ENCODE data around the gene NPEPPS.
"Not testable (repeated sequence)": the region's sequence is repeated elsewhere in the genome, so short reads cannot be mapped to it uniquely, and the experiment has no call there.

Gene NPEPPS

DNA sequence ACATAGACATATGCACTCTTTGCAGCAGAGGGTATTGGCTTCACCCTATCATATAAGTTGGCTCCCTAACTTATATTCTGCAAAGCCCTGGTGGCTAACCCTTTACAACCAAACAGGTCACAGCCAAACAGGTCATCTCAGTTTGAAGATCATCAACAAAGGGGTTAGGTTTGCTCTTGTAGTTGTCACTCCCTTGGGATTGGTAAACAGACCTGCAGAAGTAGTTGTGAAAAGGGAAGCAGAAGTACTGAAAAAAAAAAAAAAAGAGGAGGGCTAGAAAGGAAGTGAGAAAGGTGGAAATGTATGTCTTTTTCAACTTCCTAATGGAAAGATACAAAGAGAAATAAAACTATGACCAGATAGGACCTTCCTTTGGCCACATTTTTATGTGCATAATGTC is 8.6 kb upstream of the NPEPPS start:
- ATAC-seq (replicated peaks); H3K27me3 Mint-ChIP-seq; H3K4me3 Mint-ChIP-seq; H3K9me3 Mint-ChIP-seq; H3K27ac Mint-ChIP-seq; DNase-seq; H3K4me1 Mint-ChIP-seq (ENCODE audit: low read depth in 2 of 2); H3K36me3 Mint-ChIP-seq (ENCODE audit: insufficient read depth): not testable (repeated sequence)

DNA sequence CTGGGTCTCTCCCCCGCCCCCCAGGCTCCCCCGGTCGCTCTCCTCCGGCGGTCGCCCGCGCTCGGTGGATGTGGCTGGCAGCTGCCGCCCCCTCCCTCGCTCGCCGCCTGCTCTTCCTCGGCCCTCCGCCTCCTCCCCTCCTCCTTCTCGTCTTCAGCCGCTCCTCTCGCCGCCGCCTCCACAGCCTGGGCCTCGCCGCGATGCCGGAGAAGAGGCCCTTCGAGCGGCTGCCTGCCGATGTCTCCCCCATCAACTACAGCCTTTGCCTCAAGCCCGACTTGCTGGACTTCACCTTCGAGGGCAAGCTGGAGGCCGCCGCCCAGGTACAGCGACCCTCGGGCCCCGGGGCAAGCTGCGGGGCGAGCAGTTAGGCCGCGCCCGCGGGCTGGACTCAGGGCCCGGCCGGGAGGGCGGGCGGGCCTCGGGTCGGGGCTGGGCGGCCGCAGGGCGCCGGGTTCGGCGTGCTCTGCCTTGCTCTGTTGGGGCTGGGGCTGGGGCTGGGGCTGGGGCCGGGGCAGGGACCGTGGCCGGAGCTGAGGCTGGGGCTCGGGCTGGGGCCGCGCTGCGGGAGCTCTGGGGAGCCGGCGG is 419 bp downstream of the NPEPPS start:
- DNase-seq (peak in 2 of 3 experiments; percentile 7 to 29), ATAC-seq (replicated peaks) (peak; percentile 26)
- Mint-ChIP-seq H3K4me3 (peak overlapping the region; percentile 87 to 89), H3K27ac (peak overlapping the region in 1 of 2 donors; percentile 89), H3K4me1 (ENCODE audit: low read depth in 2 of 2) (peaks cover 4 to 19% of the 10 kb centered on the region in 2 donors)
- H3K27me3 Mint-ChIP-seq; H3K36me3 Mint-ChIP-seq (ENCODE audit: insufficient read depth); H3K9me3 Mint-ChIP-seq: not testable (repeated sequence)

DNA sequence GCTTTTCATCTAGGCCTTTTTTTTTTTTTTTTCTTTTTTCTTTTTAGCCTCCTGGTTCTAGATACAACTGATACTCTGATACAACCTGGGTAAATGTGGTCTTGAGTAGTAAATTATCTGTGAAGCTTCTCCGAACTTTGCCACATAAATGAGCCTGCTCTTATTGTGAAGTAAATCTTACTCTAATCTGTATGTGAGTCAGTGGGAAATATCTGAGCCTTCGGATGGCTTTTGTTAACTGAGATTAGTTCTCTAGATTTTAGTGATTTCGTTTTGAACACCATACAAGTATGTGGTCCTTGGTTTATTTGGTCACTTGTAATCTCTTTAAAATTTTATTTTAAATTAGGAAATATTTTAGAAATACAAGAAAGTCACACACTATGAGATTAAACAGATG is 8.2 kb downstream of the NPEPPS start:
- not testable (repeated sequence) for H3K9me3 Mint-ChIP-seq; ATAC-seq (replicated peaks); H3K4me1 Mint-ChIP-seq (ENCODE audit: low read depth in 2 of 2); DNase-seq; H3K27me3 Mint-ChIP-seq; H3K4me3 Mint-ChIP-seq
- Mint-ChIP-seq H3K36me3 (ENCODE audit: insufficient read depth) (peaks cover 10% of the 10 kb centered on the region), H3K27ac (peak overlapping the region in 1 of 2 donors; percentile 23)

DNA sequence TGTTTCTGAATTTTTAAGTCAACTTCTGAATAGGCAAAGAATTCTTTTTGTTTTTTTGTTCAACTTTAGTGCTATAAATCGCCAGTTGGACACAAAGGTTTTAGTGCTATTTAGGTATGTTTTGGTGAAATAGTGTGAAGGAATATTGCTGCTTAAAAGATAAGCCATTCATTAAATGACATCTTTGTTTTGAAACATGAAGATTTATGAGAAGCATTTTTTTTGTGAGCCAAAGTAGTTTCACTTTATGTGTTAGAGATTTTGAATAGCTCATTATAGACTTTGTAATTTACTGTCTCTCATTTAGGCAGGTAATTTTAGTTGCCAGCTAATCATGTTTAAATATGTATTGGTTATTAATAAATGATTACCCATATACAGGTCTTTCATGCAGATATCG is 10.8 kb downstream of the NPEPPS start:
- H3K27ac Mint-ChIP-seq; ATAC-seq (replicated peaks); H3K4me1 Mint-ChIP-seq (ENCODE audit: low read depth in 2 of 2); H3K4me3 Mint-ChIP-seq; H3K27me3 Mint-ChIP-seq; H3K9me3 Mint-ChIP-seq; DNase-seq: not testable (repeated sequence)
- H3K36me3 Mint-ChIP-seq (ENCODE audit: insufficient read depth) = peaks cover 19% of the 10 kb centered on the region

- DNase-seq; H3K27ac Mint-ChIP-seq; H3K4me1 Mint-ChIP-seq (ENCODE audit: low read depth in 2 of 2); H3K4me3 Mint-ChIP-seq; H3K27me3 Mint-ChIP-seq; H3K9me3 Mint-ChIP-seq; ATAC-seq (replicated peaks): not testable (repeated sequence)
- H3K36me3 Mint-ChIP-seq (ENCODE audit: insufficient read depth) = peaks cover 33% of the 10 kb centered on the region
Observed at GRCh38 chr17:47544327-47544726, 13.4 kb downstream of the NPEPPS start.

DNA sequence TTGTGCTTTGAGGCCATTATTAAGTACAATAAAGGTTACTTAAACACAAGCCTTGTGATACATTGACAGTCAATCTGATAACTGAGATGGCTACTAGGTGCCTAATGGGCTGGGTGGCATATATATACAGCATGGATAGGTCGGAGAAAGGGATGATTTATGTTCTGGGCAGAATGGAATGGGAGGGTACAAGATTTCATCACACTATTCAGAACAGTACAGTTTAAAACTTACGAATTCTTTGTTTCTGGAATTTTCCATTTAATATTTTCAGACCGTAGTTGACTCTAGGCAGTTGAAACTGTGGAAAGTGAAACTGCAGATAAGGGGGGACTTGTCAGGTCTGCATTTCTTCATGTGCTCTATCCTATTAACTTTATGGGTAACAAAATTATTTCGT is 23.8 kb downstream of the NPEPPS start:
- peaks cover 2 to 11% of the 10 kb centered on the region in 2 donors for H3K4me1 Mint-ChIP-seq (ENCODE audit: low read depth in 2 of 2)
- not testable (repeated sequence) for ATAC-seq (replicated peaks); H3K9me3 Mint-ChIP-seq; H3K4me3 Mint-ChIP-seq; DNase-seq; H3K27me3 Mint-ChIP-seq
- H3K36me3 Mint-ChIP-seq (ENCODE audit: insufficient read depth) = peaks cover 17% of the 10 kb centered on the region
- peak overlapping the region in 1 of 2 donors; percentile 59 for H3K27ac Mint-ChIP-seq

GRCh38 chr17:47556108-47556507 is 25.2 kb downstream of the NPEPPS start:
- H3K9me3 Mint-ChIP-seq; H3K36me3 Mint-ChIP-seq (ENCODE audit: insufficient read depth); H3K27ac Mint-ChIP-seq; ATAC-seq (replicated peaks); H3K4me3 Mint-ChIP-seq; H3K27me3 Mint-ChIP-seq; DNase-seq: not testable (repeated sequence)
- H3K4me1 Mint-ChIP-seq (ENCODE audit: low read depth in 2 of 2) = peaks cover 5 to 16% of the 10 kb centered on the region in 2 donors

DNA sequence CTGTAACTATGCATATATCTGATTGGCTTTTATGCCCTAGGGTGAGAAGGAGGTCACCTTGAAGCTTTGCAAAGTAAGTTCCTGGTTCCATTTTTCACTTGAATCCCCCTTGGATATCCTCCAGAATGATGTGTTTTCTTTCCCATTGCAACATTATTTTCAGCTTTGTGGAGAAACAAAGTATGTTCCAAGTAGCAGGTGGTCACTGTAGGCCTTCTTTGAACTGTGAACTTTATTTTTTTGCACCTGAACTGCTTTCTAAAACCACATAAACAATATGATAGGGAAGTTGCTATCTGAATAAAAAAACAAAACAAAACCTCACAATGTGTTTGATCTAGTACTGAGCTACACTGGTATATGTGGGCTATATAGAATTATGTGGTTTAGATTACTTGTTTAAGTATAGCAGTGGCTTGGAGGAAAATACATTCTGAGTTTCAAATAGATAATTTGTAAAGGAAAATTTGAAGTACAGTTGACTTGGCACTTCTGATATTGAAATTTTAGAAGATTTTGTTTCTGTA is 29.7 kb downstream of the NPEPPS start:
- peak overlapping the region in 1 of 2 donors; percentile 86 for H3K27ac Mint-ChIP-seq
- peaks cover 12 to 19% of the 10 kb centered on the region in 2 donors for H3K4me1 Mint-ChIP-seq (ENCODE audit: low read depth in 2 of 2)
- peaks cover 15% of the 10 kb centered on the region for H3K36me3 Mint-ChIP-seq (ENCODE audit: insufficient read depth)
- not testable (repeated sequence) for DNase-seq, H3K9me3 Mint-ChIP-seq, H3K27me3 Mint-ChIP-seq, H3K4me3 Mint-ChIP-seq
- peak; percentile 37 for ATAC-seq (replicated peaks)

DNA sequence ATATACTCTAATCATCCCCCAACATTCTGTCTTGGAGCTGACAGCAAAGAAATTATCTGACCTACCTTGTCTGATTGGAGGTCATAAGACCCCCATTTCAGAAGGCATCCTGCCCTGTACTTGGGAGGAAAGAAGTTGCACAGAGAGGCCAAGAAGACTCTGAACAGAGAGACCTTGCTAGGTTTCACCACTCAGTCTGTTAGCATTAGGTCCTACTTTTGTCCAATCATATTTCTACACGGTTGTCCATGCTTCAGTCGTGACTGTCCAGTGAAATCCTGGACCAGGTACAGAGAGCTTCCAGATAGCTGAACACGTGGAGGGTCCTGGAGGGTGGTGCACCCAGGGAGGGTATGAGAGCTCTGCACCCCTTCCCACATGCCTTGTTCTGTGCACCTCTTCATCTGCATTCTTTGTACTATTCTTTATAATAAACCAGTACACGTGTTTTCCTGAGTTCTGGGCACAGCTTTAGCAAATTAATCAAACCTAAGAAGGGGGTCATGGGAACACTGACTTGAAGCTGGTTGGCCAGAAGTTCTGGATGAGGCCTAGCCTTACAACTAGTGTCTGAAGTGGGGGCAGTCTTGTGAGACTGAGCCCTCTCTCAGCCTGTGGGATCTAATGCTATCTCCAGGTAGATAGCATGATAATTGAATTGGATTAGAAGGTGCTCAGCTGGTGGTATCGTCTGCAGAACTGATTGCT is 30.9 kb downstream of the NPEPPS start:
- peaks cover 13 to 21% of the 10 kb centered on the region in 2 donors for H3K4me1 Mint-ChIP-seq (ENCODE audit: low read depth in 2 of 2)
- H3K27me3 Mint-ChIP-seq; DNase-seq; ATAC-seq (replicated peaks); H3K4me3 Mint-ChIP-seq; H3K9me3 Mint-ChIP-seq: not testable (repeated sequence)
- peak overlapping the region; percentile 66 for H3K27ac Mint-ChIP-seq
- H3K36me3 Mint-ChIP-seq (ENCODE audit: insufficient read depth) = peaks cover 20% of the 10 kb centered on the region

- not testable (repeated sequence) for H3K4me3 Mint-ChIP-seq; H3K9me3 Mint-ChIP-seq; H3K27ac Mint-ChIP-seq; H3K27me3 Mint-ChIP-seq; ATAC-seq (replicated peaks); DNase-seq
- peaks cover 14 to 26% of the 10 kb centered on the region in 2 donors for H3K4me1 Mint-ChIP-seq (ENCODE audit: low read depth in 2 of 2)
- H3K36me3 Mint-ChIP-seq (ENCODE audit: insufficient read depth) = peaks cover 18% of the 10 kb centered on the region
Observed at GRCh38 chr17:47562406-47562705, 31.4 kb downstream of the NPEPPS start.

GRCh38 chr17:47567261-47567660 is 36.4 kb downstream of the NPEPPS start:
- not testable (repeated sequence) for H3K4me3 Mint-ChIP-seq; H3K9me3 Mint-ChIP-seq; H3K27me3 Mint-ChIP-seq; DNase-seq; H3K4me1 Mint-ChIP-seq (ENCODE audit: low read depth in 2 of 2)
- H3K27ac Mint-ChIP-seq = peak overlapping the region in 1 of 2 donors; percentile 72
- peak; percentile 29 for ATAC-seq (replicated peaks)
- peaks cover 35% of the 10 kb centered on the region for H3K36me3 Mint-ChIP-seq (ENCODE audit: insufficient read depth)

- H3K9me3 Mint-ChIP-seq; DNase-seq; H3K4me1 Mint-ChIP-seq (ENCODE audit: low read depth in 2 of 2); H3K27me3 Mint-ChIP-seq; H3K4me3 Mint-ChIP-seq; ATAC-seq (replicated peaks): not testable (repeated sequence)
- peak overlapping the region in 1 of 2 donors; percentile 30 for H3K27ac Mint-ChIP-seq
- H3K36me3 Mint-ChIP-seq (ENCODE audit: insufficient read depth) = peaks cover 20% of the 10 kb centered on the region
Observed at GRCh38 chr17:47572561-47572960, 41.7 kb downstream of the NPEPPS start.

GRCh38 chr17:47582416-47582815 is 51.5 kb downstream of the NPEPPS start:
- H3K4me3 Mint-ChIP-seq; DNase-seq; H3K27ac Mint-ChIP-seq; ATAC-seq (replicated peaks); H3K27me3 Mint-ChIP-seq; H3K9me3 Mint-ChIP-seq; H3K4me1 Mint-ChIP-seq (ENCODE audit: low read depth in 2 of 2): not testable (repeated sequence)
- H3K36me3 Mint-ChIP-seq (ENCODE audit: insufficient read depth) = peaks cover 25% of the 10 kb centered on the region

- peaks cover 39% of the 10 kb centered on the region for H3K36me3 Mint-ChIP-seq (ENCODE audit: insufficient read depth)
- H3K27ac Mint-ChIP-seq; H3K4me3 Mint-ChIP-seq; H3K27me3 Mint-ChIP-seq; H3K9me3 Mint-ChIP-seq; H3K4me1 Mint-ChIP-seq (ENCODE audit: low read depth in 2 of 2); DNase-seq; ATAC-seq (replicated peaks): not testable (repeated sequence)
Observed at GRCh38 chr17:47586378-47587055, 55.6 kb downstream of the NPEPPS start.
